Measurements from ENCODE around the gene KCNIP1. TPM values are rescaled to one million over a fixed set of nuclear protein-coding genes. Genes with fewer than 3 reads are reported as not detected.

KCNIP1 gene
- total RNA-seq, 3 donors from 2014 or later (not counting 1 experiment from before 2014, with no cell fraction given): not detected

GRCh38 chr5:170623576-170624181 is 119.9 kb downstream of the KCNIP1 start:
- Mint-ChIP-seq H3K27me3 (ENCODE audit: low read depth in 2 of 2) (peaks cover 6 to 11% of the 10 kb centered on the region in 2 donors), H3K27ac (no peak overlapping the region), H3K9me3 (no peaks in the 10 kb centered on the region), H3K4me1 (no peaks in the 10 kb centered on the region), H3K4me3 (no peak overlapping the region), H3K36me3 (no peaks in the 10 kb centered on the region)
- no peaks in the 10 kb centered on the region for H3K36me3 ChIP-seq (ENCODE audit: control insufficient read depth, insufficient read depth, low read length)
- no peak overlapping the region for H3K4me3 ChIP-seq (ENCODE audit: low read length)
- H3K27ac ChIP-seq (ENCODE audit: low read length): no peak overlapping the region
- no peak for ATAC-seq
- no peaks in the 10 kb centered on the region for H3K27me3 ChIP-seq (ENCODE audit: control insufficient read depth, insufficient read depth, low read length)
- no peak for TF ChIP-seq CTCF (IDR thresholded peaks at IDR 0.05)
- 55% methylated on average over 14 of the region's 16 CpGs for WGBS (ENCODE audit: insufficient coverage)
- no peaks in the 10 kb centered on the region for H3K4me1 ChIP-seq (ENCODE audit: control insufficient read depth, insufficient read depth, low read length)
- H3K9me3 ChIP-seq (ENCODE audit: control insufficient read depth, insufficient read depth, low read length): no peaks in the 10 kb centered on the region
- DNase-seq: peak in 1 of 2 donors; percentile 16
- intact Hi-C loops (cut with micrococcal nuclease): no loop called here

GRCh38 chr5:170625221-170626165 is 121.7 kb downstream of the KCNIP1 start:
- Histone ChIP-seq H3K4me3 (ENCODE audit: low read length) (no peak overlapping the region), H3K9me3 (ENCODE audit: control insufficient read depth, insufficient read depth, low read length) (no peaks in the 10 kb centered on the region), H3K27ac (ENCODE audit: low read length) (no peak overlapping the region), H3K36me3 (ENCODE audit: control insufficient read depth, insufficient read depth, low read length) (no peaks in the 10 kb centered on the region), H3K27me3 (ENCODE audit: control insufficient read depth, insufficient read depth, low read length) (no peaks in the 10 kb centered on the region), H3K4me1 (ENCODE audit: control insufficient read depth, insufficient read depth, low read length) (no peaks in the 10 kb centered on the region)
- DNase-seq (no peak), ATAC-seq (no peak)
- H3K9me3 Mint-ChIP-seq: no peaks in the 10 kb centered on the region
- 83% methylated on average over 18 of the region's 18 CpGs for WGBS (ENCODE audit: insufficient coverage)
- H3K4me1 Mint-ChIP-seq: no peaks in the 10 kb centered on the region
- no peak for TF ChIP-seq CTCF (IDR thresholded peaks at IDR 0.05)
- H3K36me3 Mint-ChIP-seq: no peaks in the 10 kb centered on the region
- H3K27ac Mint-ChIP-seq: no peak overlapping the region
- no peak overlapping the region for H3K4me3 Mint-ChIP-seq
- peaks cover 11 to 12% of the 10 kb centered on the region in 2 donors for H3K27me3 Mint-ChIP-seq (ENCODE audit: low read depth in 2 of 2)
- intact Hi-C loops (cut with micrococcal nuclease): no loop called here

GRCh38 chr5:170626507-170627150 is 122.8 kb downstream of the KCNIP1 start:
- no peak for ATAC-seq

More at GRCh38 chr5:170626507-170627150, 122.8 kb downstream of the KCNIP1 start:
- Mint-ChIP-seq H3K9me3 (no peaks in the 10 kb centered on the region), H3K36me3 (no peaks in the 10 kb centered on the region), H3K4me3 (no peak overlapping the region), H3K27me3 (ENCODE audit: low read depth in 2 of 2) (peaks cover 11 to 13% of the 10 kb centered on the region in 2 donors), H3K27ac (no peak overlapping the region), H3K4me1 (no peaks in the 10 kb centered on the region)
- Histone ChIP-seq H3K4me3 (ENCODE audit: low read length) (no peak overlapping the region), H3K27ac (ENCODE audit: low read length) (no peak overlapping the region), H3K9me3 (ENCODE audit: control insufficient read depth, insufficient read depth, low read length) (no peaks in the 10 kb centered on the region), H3K36me3 (ENCODE audit: control insufficient read depth, insufficient read depth, low read length) (no peaks in the 10 kb centered on the region), H3K4me1 (ENCODE audit: control insufficient read depth, insufficient read depth, low read length) (no peaks in the 10 kb centered on the region), H3K27me3 (ENCODE audit: control insufficient read depth, insufficient read depth, low read length) (no peaks in the 10 kb centered on the region)
- intact Hi-C loops (cut with micrococcal nuclease): no loop called here
- no peak for DNase-seq
- 88% methylated on average over 13 of the region's 13 CpGs for WGBS (ENCODE audit: insufficient coverage)
- no peak for TF ChIP-seq CTCF (IDR thresholded peaks at IDR 0.05)

Measured in natural killer cell (primary cell).